ENCODE measurements around the gene ADRA2B.

Gene ADRA2B

DNA sequence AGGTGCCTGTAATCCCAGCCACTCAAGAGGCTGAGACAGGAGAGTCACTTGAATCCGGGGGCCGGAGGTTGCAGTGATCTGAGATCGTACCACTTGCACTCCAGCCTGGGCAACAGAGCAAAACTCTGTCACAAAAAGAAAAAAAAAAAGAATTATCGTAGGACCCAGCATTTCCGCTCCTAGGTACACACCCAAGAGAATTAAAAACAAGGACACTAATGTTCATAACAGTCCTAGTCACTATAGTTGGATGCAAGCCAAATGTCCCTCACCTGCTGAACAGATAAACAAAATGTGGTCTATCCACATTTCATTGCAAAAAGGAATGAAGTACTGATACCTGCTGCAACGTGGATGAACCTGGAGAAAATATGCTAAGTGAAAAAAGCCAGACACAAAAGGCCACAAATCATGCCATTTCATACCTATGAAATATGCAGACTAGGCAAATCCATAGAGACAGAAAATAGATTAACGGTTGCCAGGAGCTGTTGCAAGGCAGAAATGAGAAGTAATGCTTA, 21.2 kb downstream of the ADRA2B start:
- TF ChIP-seq, protein P1, sequence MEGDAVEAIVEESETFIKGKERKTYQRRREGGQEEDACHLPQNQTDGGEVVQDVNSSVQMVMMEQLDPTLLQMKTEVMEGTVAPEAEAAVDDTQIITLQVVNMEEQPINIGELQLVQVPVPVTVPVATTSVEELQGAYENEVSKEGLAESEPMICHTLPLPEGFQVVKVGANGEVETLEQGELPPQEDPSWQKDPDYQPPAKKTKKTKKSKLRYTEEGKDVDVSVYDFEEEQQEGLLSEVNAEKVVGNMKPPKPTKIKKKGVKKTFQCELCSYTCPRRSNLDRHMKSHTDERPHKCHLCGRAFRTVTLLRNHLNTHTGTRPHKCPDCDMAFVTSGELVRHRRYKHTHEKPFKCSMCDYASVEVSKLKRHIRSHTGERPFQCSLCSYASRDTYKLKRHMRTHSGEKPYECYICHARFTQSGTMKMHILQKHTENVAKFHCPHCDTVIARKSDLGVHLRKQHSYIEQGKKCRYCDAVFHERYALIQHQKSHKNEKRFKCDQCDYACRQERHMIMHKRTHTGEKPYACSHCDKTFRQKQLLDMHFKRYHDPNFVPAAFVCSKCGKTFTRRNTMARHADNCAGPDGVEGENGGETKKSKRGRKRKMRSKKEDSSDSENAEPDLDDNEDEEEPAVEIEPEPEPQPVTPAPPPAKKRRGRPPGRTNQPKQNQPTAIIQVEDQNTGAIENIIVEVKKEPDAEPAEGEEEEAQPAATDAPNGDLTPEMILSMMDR (IDR thresholded peaks at IDR 0.05; ENCODE audit: low read depth, low read length) = no peak
- in situ Hi-C loops (cut with HindIII; ENCODE audit: low sequenced_read_pairs) = no loop called here
- H3K4me3 ChIP-seq (ENCODE audit: low read depth, low read length) = no peak overlapping the region
- no peak for DNase-seq (ENCODE audit: low read depth, low spot score)

DNA sequence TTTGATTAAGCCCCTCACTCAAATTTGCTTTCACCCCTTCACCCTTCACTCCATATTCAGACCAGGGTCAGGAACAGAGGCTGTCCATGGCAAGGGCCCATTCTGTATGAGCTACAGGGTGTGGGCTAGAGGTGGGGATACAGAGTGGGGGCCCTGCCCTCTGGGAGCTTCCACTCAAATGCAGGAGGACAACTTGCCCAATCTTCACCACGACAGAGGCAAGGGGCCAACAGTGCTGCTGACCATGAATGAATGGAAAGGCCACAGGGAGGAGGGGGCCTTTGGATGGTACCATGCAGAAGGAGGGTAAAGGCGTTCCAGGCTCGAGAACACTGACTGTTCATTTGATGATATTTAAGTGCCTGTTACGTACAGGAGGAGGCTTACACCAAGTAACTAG, 22.8 kb downstream of the ADRA2B start:
- in situ Hi-C loops (cut with HindIII; ENCODE audit: low sequenced_read_pairs) = no loop called here
- DNase-seq (ENCODE audit: low read depth, low spot score) = no peak
- TF ChIP-seq, protein P1 (IDR thresholded peaks at IDR 0.05; ENCODE audit: low read depth, low read length) = no peak
- H3K4me3 ChIP-seq (ENCODE audit: low read depth, low read length) = no peak overlapping the region

DNA sequence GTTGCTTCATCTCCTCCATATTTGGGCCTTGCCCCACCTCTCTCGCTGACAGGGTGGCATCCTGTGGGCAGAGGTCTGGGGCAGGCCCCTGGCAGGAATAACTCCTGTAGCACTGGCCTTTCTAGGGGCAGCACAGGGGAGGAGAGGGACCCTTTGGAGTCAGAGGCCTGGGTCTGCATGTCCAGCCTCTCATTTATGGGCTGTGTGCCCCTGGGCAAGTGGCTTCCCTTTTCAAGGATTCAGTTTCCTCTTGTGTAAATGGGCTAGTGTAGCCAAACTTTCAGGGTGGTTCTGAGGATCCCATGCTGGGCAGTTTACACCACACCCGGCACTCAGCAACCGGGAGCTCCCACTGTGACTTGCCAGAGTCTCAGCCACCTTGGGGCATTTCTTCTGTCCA, 23.4 kb downstream of the ADRA2B start:
- in situ Hi-C loops (cut with HindIII; ENCODE audit: low sequenced_read_pairs) = no loop called here
- no peak overlapping the region for H3K4me3 ChIP-seq (ENCODE audit: low read depth, low read length)
- TF ChIP-seq, protein P1 (IDR thresholded peaks at IDR 0.05; ENCODE audit: low read depth, low read length) = no peak
- DNase-seq (ENCODE audit: low read depth, low spot score) = no peak

DNA sequence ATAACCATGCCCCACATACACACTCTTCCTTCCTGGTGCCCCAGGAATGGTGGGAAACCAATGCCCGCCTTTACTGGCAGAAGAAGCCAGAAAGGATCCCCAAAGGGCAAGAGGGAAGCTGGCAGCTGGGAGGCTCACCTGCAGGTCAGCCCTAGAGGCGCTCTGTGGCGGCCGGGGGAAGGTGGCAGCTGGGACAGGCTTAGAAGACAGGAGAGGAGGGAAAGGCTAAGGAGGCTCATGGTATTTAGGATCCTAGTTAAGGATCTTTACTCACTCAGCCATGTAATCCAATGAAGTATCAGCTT, 23.8 kb downstream of the ADRA2B start:
- H3K4me3 ChIP-seq (ENCODE audit: low read depth, low read length) = no peak overlapping the region
- no peak for DNase-seq (ENCODE audit: low read depth, low spot score)
- in situ Hi-C loops (cut with HindIII; ENCODE audit: low sequenced_read_pairs) = no loop called here
- TF ChIP-seq, protein P1 (IDR thresholded peaks at IDR 0.05; ENCODE audit: low read depth, low read length) = no peak

DNA sequence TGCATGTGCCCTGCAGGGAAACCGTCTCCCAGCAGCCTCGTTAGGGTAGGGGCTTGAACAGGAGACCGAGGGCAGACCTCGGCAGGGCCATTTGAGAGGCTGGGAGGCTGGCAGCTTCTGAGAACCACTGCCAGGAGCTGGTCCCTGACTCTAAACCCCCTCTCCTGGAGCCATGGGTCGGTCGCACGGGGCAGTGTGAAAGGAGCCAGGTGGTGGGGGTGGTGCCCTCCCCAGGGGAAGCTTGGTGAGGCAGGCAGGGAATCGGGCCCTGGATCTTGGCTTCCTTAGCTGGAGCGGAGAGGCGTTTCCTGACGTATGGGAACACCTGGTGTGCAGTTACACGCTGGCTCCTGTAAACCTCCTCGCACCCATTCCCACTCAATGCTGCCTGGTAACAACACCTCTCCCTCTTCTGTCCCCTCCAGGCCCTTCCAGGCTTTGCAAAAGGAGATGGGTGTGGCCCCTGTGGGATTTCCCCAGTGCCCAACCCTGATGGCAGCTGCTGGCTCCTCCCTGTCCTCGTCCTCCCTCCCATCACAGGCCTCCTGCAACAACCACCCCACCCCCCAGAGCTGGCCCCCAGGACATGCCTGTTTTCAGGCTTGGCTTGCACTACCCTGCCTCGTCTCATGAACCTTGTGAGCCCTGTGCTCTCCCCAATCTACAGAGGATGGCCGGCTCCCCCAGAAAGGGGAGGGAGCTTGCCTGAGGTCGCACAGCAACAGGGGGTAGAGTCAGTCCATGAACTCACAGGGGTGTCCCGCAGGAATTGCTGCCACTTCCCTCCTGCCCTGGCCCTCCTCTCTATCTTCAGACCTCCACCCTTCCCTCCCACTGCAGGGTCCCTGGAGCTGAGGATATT, 24.4 kb downstream of the ADRA2B start:
- H3K4me3 ChIP-seq (ENCODE audit: low read depth, low read length) = no peak overlapping the region
- in situ Hi-C loops (cut with HindIII; ENCODE audit: low sequenced_read_pairs) = no loop called here
- no peak for DNase-seq (ENCODE audit: low read depth, low spot score)
- TF ChIP-seq, protein P1 (IDR thresholded peaks at IDR 0.05; ENCODE audit: low read depth, low read length) = no peak

DNA sequence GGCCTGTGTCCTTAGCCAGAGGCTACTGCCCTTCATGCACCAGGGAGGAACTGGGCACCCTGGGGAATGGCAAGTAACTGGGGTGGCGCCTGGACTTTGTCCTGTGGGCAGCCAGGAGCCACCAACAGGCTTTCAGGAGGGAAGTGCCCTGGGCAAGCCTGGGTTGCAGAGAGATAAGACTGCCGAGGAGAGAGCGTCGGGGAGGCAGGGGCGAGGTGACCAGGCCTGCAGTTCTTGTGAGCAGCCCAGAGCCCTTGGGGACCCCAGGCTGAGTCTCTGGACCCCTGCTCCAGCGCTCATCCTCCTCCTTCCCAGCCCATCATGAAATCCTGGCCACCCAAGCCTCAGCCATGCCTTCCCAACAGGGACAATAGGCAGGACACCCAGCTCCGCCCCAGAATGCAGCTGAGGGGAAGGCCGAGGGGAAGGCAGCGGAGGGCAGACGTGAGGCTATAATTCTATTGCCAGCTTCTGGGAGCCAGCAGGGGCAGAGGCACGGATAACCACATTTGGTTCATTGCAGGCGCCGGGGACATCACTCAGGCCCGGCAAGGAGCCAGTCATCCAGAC, 25.1 kb downstream of the ADRA2B start:
- in situ Hi-C loops (cut with HindIII; ENCODE audit: low sequenced_read_pairs) = no loop called here
- H3K4me3 ChIP-seq (ENCODE audit: low read depth, low read length) = no peak overlapping the region
- no peak for DNase-seq (ENCODE audit: low read depth, low spot score)

More for the DNA sequence above, 25.1 kb downstream of the ADRA2B start:
- TF ChIP-seq, protein P1 (IDR thresholded peaks at IDR 0.05; ENCODE audit: low read depth, low read length) = no peak
